NK-92 treated with Interleukin-12 subunit alpha and Interleukin-12 subunit beta, amount 100 ng/mL, for 24 hours (cell line): ENCODE results near the gene KL.

Experiments
- DNase-seq: peaks from one replicate; lab custom pipeline; 2025; lab: John Stamatoyannopoulos, UW

KL gene

GRCh38 chr13:33004511-33004910 is 11.7 kb upstream of the KL start:
- DNase-seq = no peak

GRCh38 chr13:33006134-33006533 is 10.1 kb upstream of the KL start:
- no peak for DNase-seq

GRCh38 chr13:33006638-33007037 is 9.6 kb upstream of the KL start:
- no peak for DNase-seq

- no peak for DNase-seq
Observed at GRCh38 chr13:33007237-33007636, 9.0 kb upstream of the KL start.

GRCh38 chr13:33007950-33008349 is 8.3 kb upstream of the KL start:
- DNase-seq = no peak

- no peak for DNase-seq
Observed at GRCh38 chr13:33008946-33009722, 7.1 kb upstream of the KL start.

GRCh38 chr13:33011828-33012470 is 4.3 kb upstream of the KL start:
- DNase-seq = no peak

GRCh38 chr13:33014291-33014690 is 1.9 kb upstream of the KL start:
- DNase-seq = no peak

- DNase-seq = no peak
Observed at GRCh38 chr13:33015241-33015668, 968 bp upstream of the KL start.

GRCh38 chr13:33015791-33016323 is 366 bp upstream of the KL start:
- no peak for DNase-seq

GRCh38 chr13:33017323-33017929 is 1.2 kb downstream of the KL start:
- no peak for DNase-seq

- DNase-seq = no peak
Observed at GRCh38 chr13:33018886-33019285, 2.7 kb downstream of the KL start.

GRCh38 chr13:33022986-33023385 is 6.8 kb downstream of the KL start:
- no peak for DNase-seq

GRCh38 chr13:33025220-33025744 is 9.1 kb downstream of the KL start:
- DNase-seq = no peak

GRCh38 chr13:33026489-33027152 is 10.4 kb downstream of the KL start:
- DNase-seq = no peak

GRCh38 chr13:33028620-33029019 is 12.4 kb downstream of the KL start:
- no peak for DNase-seq

- DNase-seq = no peak
Observed at GRCh38 chr13:33031277-33031676, 15.1 kb downstream of the KL start.

GRCh38 chr13:33032037-33032625 is 15.9 kb downstream of the KL start:
- DNase-seq = no peak

GRCh38 chr13:33033051-33033812 is 17.0 kb downstream of the KL start:
- no peak for DNase-seq

GRCh38 chr13:33033986-33034385 is 17.8 kb downstream of the KL start:
- DNase-seq = no peak

- DNase-seq = no peak
Observed at GRCh38 chr13:33034882-33035520, 18.8 kb downstream of the KL start.
